Measurements from ENCODE around the gene SGCA. TPM values are rescaled to one million over a fixed set of nuclear protein-coding genes. Genes with fewer than 3 reads are reported as not detected.

SGCA gene
- total and polyA plus RNA-seq, 10 of the 15 experiments (the other 5 are each of a cell fraction or from before 2014, with no cell fraction given): 0.13 to 2.2 (median 0.50) TPM; not detected in 2

DNA sequence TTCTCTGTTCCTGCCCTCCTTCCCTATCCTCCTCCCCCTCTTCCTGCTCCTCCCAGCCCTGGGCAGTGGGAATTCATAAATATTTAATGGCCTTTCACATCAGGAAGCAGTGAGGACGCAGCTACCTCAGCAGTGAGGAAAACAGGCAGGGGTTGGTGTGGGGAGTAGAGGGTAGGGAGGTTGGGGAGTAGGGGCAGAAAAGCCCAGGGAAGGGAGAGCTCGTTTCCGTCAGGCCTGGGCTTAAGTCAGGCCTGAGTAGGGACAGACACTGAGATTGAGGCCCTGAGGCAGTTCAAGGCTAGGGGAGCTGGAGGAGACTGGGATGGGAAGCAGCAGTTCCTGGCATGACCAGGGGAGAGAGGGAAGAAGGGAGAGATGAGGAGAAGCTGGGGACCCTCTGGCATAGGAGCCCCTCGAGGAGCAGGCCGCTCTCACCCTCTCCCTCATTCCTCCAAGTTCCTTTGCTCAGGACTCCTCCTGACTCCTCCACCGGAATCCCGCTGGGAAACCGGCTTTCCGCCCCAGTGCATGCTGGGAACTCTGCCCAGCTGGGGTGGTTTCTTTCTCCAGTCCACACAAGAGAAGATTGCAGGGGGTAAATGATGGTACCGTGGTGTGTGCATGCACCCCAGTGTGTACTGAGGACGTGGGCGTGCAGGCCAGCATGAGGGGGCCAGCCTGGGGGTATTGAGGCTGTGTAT lies 42.0 kb upstream of the SGCA start:
- H3K36me3 ChIP-seq (ENCODE audit: control insufficient read depth in 2 of 2, insufficient read depth in 2 of 2, low read length in 1 of 2): no peaks in the 10 kb centered on the region
- ATAC-seq: no peak
- no peak overlapping the region for H3K4me3 ChIP-seq
- POLR2A ChIA-PET: interaction anchor here (1.0 kb wide), 1 partner anchor 8 kb away, joined by 4 read pairs; no protein-coding TSS in a partner anchor
- H4K20me1 ChIP-seq (ENCODE audit: control insufficient read depth, insufficient read depth): no peaks in the 10 kb centered on the region
- no peaks in the 10 kb centered on the region for H3K9me3 ChIP-seq (replicated peaks; ENCODE audit: control insufficient read depth, insufficient read depth, low read length)
- H3K4me1 ChIP-seq (ENCODE audit: control insufficient read depth, insufficient read depth, low read length): peaks cover 4% of the 10 kb centered on the region; the same call in 1 of the 2 replicates
- in situ Hi-C loops (cut with MboI): no loop called here
- FAIRE-seq: no peak
- intact Hi-C loops (cut with micrococcal nuclease; ENCODE audit: unreplicated experiment): no loop called here
- H3K9ac ChIP-seq (ENCODE audit: control insufficient read depth, insufficient read depth, low read length): no peak overlapping the region
- H3K27ac ChIP-seq (ENCODE audit: control insufficient read depth, insufficient read depth): no peak overlapping the region
- RAD21 ChIA-PET (ENCODE audit: unreplicated experiment): interaction anchor here (1.1 kb wide), 1 partner anchor 46 kb away, joined by 4 read pairs; no protein-coding TSS in a partner anchor
- TF ChIP-seq EED (IDR thresholded peaks at IDR 0.05; ENCODE audit: low read depth) (no peak), TAF1 (IDR thresholded peaks at IDR 0.05; ENCODE audit: borderline replicate concordance, low read depth, low read length) (no peak), SREBF1 (IDR thresholded peaks at IDR 0.05; ENCODE audit: low read length) (no peak), STAT3 (IDR thresholded peaks at IDR 0.05; ENCODE audit: low read depth, low read length) (no peak), CBFB (IDR thresholded peaks at IDR 0.05; ENCODE audit: low read depth) (no peak), IRF4 (IDR thresholded peaks at IDR 0.05; ENCODE audit: low read depth, low read length) (no peak), CBX3 (IDR thresholded peaks at IDR 0.05; ENCODE audit: borderline replicate concordance, low read depth) (no peak)
- no peak overlapping the region for H3K4me2 ChIP-seq (ENCODE audit: control insufficient read depth, insufficient read depth)
- 38% methylated on average over 12 of the region's 12 CpGs for WGBS (ENCODE audit: insufficient coverage, insufficient replicate concordance, low lambda C conversion rate, missing lambda C conversion rate)
- CTCF ChIA-PET: interaction anchor here (0.7 to 5.0 kb wide), 7 partner anchors 9 to 46 kb away, joined by 3 to 21 read pairs (median 6); partner anchors contain the start of gene PDK2
- SMC1A ChIA-PET (ENCODE audit: uncharacterized antibody, unreplicated experiment): no interaction called here
- H3K79me2 ChIP-seq (ENCODE audit: control insufficient read depth, insufficient read depth, low read length): no peaks in the 10 kb centered on the region
- BruUV-seq (replicated peaks): no TSS peak
- no peak overlapping the region for H2AFZ ChIP-seq (ENCODE audit: control insufficient read depth, low read depth, low read length)
- no peak for DNase-seq (ENCODE audit: low read depth, low spot score)
- H3K27me3 ChIP-seq (replicated peaks in 1 of 2; ENCODE audit: control insufficient read depth in 2 of 2, insufficient read depth in 2 of 2, low read length in 1 of 2): peaks cover 6 to 9% of the 10 kb centered on the region in 2 experiments

DNA sequence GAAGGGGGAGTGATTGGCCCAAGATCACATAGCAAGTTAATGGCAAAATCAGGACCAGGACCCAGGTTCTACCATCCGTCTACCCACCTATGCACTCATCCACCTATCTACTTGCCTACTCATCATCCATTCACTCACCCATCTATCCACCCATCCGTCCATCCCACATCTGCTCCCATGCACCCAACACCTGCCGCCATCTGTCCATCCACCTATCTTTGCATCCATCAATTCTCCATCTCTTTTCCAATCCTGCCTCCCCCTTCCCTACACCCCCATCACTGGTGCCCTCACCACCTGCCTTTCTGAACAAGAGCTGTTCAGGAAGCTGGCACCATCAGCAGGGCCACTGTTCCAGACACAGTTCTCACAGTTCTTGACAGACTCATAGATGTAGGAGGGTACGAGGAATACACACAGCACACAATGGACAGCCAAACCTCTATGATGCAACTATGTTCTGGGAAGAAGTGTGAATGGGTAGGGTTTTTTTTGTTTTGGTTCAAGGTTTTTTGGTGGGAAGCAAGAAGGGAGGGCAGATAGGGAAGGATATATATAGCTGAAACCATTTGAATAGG lies 40.3 kb upstream of the SGCA start:
- Histone ChIP-seq H2AFZ (ENCODE audit: control insufficient read depth, low read depth, low read length) (no peak overlapping the region), H3K9me3 (replicated peaks; ENCODE audit: control insufficient read depth, insufficient read depth, low read length) (no peaks in the 10 kb centered on the region), H3K36me3 (ENCODE audit: control insufficient read depth in 2 of 2, insufficient read depth in 2 of 2, low read length in 1 of 2) (no peaks in the 10 kb centered on the region), H3K27ac (ENCODE audit: control insufficient read depth, insufficient read depth) (no peak overlapping the region), H3K4me3 (no peak overlapping the region), H3K4me1 (ENCODE audit: control insufficient read depth, insufficient read depth, low read length) (peaks cover 4% of the 10 kb centered on the region; the same call in 1 of the 2 replicates), H3K4me2 (ENCODE audit: control insufficient read depth, insufficient read depth) (no peak overlapping the region), H4K20me1 (ENCODE audit: control insufficient read depth, insufficient read depth) (no peaks in the 10 kb centered on the region), H3K27me3 (replicated peaks in 1 of 2; ENCODE audit: control insufficient read depth in 2 of 2, insufficient read depth in 2 of 2, low read length in 1 of 2) (peaks cover 6 to 10% of the 10 kb centered on the region in 2 experiments), H3K79me2 (ENCODE audit: control insufficient read depth, insufficient read depth, low read length) (no peaks in the 10 kb centered on the region), H3K9ac (ENCODE audit: control insufficient read depth, insufficient read depth, low read length) (no peak overlapping the region)
- no TSS peak for BruUV-seq (replicated peaks)
- ChIA-PET CTCF (interaction anchor here (1.1 to 1.9 kb wide), 4 partner anchors 11 to 44 kb away, joined by 3 to 6 read pairs (median 5); no protein-coding TSS in a partner anchor), RAD21 (ENCODE audit: unreplicated experiment) (no interaction called here), POLR2A (no interaction called here), SMC1A (ENCODE audit: uncharacterized antibody, unreplicated experiment) (no interaction called here)
- intact Hi-C loops (cut with micrococcal nuclease; ENCODE audit: unreplicated experiment) (no loop called here), in situ Hi-C loops (cut with MboI) (no loop called here)
- DNase-seq (ENCODE audit: low read depth, low spot score) (no peak), FAIRE-seq (no peak), ATAC-seq (no peak)
- 49% methylated on average over 4 of the region's 4 CpGs for WGBS (ENCODE audit: insufficient coverage, insufficient replicate concordance, low lambda C conversion rate, missing lambda C conversion rate)
- TF ChIP-seq MEF2B (IDR thresholded peaks at IDR 0.05; ENCODE audit: partially characterized antibody, poor library complexity, severe bottlenecking): no peak
- no peak for TF ChIP-seq TAF1 (IDR thresholded peaks at IDR 0.05; ENCODE audit: borderline replicate concordance, low read depth, low read length)
- TF ChIP-seq SPI1 (IDR thresholded peaks at IDR 0.05; ENCODE audit: borderline replicate concordance, insufficient read depth, low read depth, low read length): no peak
- TF ChIP-seq GABPA (IDR thresholded peaks at IDR 0.05; ENCODE audit: low read depth): no peak
- no peak for TF ChIP-seq MXI1 (IDR thresholded peaks at IDR 0.05; ENCODE audit: low read depth, low read length)
- no peak for TF ChIP-seq MTA2 (IDR thresholded peaks at IDR 0.05; ENCODE audit: low read depth)
- TF ChIP-seq CBFB (IDR thresholded peaks at IDR 0.05; ENCODE audit: low read depth): no peak
- TF ChIP-seq, protein P1, sequence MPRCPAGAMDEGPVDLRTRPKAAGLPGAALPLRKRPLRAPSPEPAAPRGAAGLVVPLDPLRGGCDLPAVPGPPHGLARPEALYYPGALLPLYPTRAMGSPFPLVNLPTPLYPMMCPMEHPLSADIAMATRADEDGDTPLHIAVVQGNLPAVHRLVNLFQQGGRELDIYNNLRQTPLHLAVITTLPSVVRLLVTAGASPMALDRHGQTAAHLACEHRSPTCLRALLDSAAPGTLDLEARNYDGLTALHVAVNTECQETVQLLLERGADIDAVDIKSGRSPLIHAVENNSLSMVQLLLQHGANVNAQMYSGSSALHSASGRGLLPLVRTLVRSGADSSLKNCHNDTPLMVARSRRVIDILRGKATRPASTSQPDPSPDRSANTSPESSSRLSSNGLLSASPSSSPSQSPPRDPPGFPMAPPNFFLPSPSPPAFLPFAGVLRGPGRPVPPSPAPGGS (IDR thresholded peaks at IDR 0.05; ENCODE audit: borderline replicate concordance, insufficient read depth, low read depth, low read length, poor library complexity, severe bottlenecking): no peak
- TF ChIP-seq YY1 (IDR thresholded peaks at IDR 0.05; ENCODE audit: low read depth, low read length): no peak
- TF ChIP-seq POLR2AphosphoS2 (IDR thresholded peaks at IDR 0.05; ENCODE audit: low read depth, low read length): no peak
- TF ChIP-seq, protein P2, sequence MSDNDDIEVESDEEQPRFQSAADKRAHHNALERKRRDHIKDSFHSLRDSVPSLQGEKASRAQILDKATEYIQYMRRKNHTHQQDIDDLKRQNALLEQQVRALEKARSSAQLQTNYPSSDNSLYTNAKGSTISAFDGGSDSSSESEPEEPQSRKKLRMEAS (IDR thresholded peaks at IDR 0.05; ENCODE audit: low read depth, low read length): no peak

All from GM12878 (cell line).